ENCODE measurements around the gene ADCYAP1. TPM values are rescaled to one million over a fixed set of nuclear protein-coding genes. Genes with fewer than 3 reads are reported as not detected.

ADCYAP1 gene
- total RNA-seq, 2 donors from 2014 or later, result 7.3 to 28.0 TPM

GRCh38 chr18:905948-906415 is 1.3 kb downstream of the ADCYAP1 start:
- H3K4me1 ChIP-seq, result peaks cover 46% of the 10 kb centered on the region
- H3K9me3 ChIP-seq, result no peaks in the 10 kb centered on the region
- ATAC-seq (no peak), DNase-seq (no peak)
- intact Hi-C loops (cut with DNase I), result no loop called here
- H3K27ac ChIP-seq, result no peak overlapping the region
- no peaks in the 10 kb centered on the region for H3K36me3 ChIP-seq (replicated peaks in 1 of 2; ENCODE audit: insufficient read depth in 1 of 2, low read depth in 2 of 2)
- H3K27me3 ChIP-seq, result peaks cover 0 to 57% of the 10 kb centered on the region in 2 donors
- no peak overlapping the region for H3K4me3 ChIP-seq
- TF ChIP-seq POLR2A (IDR thresholded peaks at IDR 0.05) (no peak), CTCF (IDR thresholded peaks at IDR 0.05) (no peak)
- WGBS, 2 donors, result 1 to 8% methylated on average over 22 to 26 of the region's 26 CpGs

GRCh38 chr18:906416-907114 is 1.9 kb downstream of the ADCYAP1 start:
- peaks cover 0 to 57% of the 10 kb centered on the region in 2 donors for H3K27me3 ChIP-seq
- ATAC-seq, result no peak
- TF ChIP-seq CTCF (IDR thresholded peaks at IDR 0.05) (no peak), POLR2A (IDR thresholded peaks at IDR 0.05) (no peak)
- H3K4me3 ChIP-seq, result peak overlapping the region in 1 of 2 donors; percentile 17
- intact Hi-C loops (cut with DNase I), result no loop called here
- H3K9me3 ChIP-seq, result no peaks in the 10 kb centered on the region
- WGBS, 2 donors, result 3 to 7% methylated on average over 27 to 47 of the region's 47 CpGs
- no peaks in the 10 kb centered on the region for H3K36me3 ChIP-seq (replicated peaks in 1 of 2; ENCODE audit: insufficient read depth in 1 of 2, low read depth in 2 of 2)
- DNase-seq, result peak in 1 of 4 donors; percentile 14
- H3K27ac ChIP-seq, result no peak overlapping the region
- H3K4me1 ChIP-seq, result peaks cover 46% of the 10 kb centered on the region

GRCh38 chr18:907115-907884 is 2.6 kb downstream of the ADCYAP1 start:
- intact Hi-C loops (cut with DNase I), result no loop called here
- Histone ChIP-seq H3K9me3 (no peaks in the 10 kb centered on the region), H3K27me3 (peaks cover 0 to 51% of the 10 kb centered on the region in 2 donors), H3K27ac (no peak overlapping the region), H3K4me3 (peak overlapping the region in 1 of 2 donors; percentile 17), H3K36me3 (replicated peaks in 1 of 2; ENCODE audit: insufficient read depth in 1 of 2, low read depth in 2 of 2) (no peaks in the 10 kb centered on the region), H3K4me1 (peaks cover 46% of the 10 kb centered on the region)
- WGBS, 2 donors, result 0 to 2% methylated on average over 6 to 58 of the region's 75 CpGs
- DNase-seq (peak in 3 of 4 donors; percentile 19 to 41 (median 29)), ATAC-seq (peak; percentile 70)
- no peak for TF ChIP-seq CTCF (IDR thresholded peaks at IDR 0.05)
- no peak for TF ChIP-seq POLR2A (IDR thresholded peaks at IDR 0.05)

DNA sequence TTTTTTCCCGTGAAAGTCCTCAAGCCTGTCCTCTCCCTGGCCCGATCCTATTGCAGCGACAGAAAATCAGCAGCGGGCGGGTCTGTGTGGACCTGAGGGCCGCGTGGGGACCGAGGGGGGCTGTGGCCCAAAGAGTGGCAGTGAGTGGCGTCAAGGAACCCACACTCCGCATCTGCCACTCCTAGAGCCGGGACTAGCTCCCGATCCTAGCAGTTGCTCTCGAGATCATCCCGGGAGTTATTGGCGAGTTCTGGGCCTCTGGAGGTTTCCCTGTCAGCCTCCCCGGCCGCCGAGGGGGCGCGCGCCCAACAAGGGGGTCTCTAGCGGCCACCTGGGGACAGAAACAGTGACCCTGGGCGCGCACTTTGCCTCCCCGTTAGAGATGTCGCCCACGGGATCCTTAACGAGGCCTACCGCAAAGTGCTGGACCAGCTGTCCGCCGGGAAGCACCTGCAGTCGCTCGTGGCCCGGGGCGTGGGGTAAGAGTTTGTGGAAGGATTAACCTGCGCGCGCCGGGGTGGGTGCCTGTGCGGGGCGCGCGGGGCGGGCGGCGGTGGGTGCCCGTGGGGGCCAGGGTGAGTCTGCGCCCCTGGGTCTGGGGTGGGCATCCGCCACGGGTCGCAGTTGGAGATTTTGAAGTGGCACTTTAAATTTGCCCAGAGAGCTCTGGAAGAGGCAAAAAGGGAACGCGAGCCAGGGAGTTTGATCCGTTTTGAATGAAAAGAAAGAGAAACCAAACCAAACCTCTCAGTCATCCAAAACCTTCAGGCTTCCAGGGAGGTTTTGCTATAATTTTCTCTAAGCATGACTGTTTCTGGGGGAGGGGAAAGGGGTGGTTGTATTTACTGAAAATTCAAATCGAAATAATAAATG is 3.5 kb downstream of the ADCYAP1 start:
- no peak for TF ChIP-seq POLR2A (IDR thresholded peaks at IDR 0.05)
- no peak for TF ChIP-seq CTCF (IDR thresholded peaks at IDR 0.05)
- intact Hi-C loops (cut with DNase I), result no loop called here
- no peak for DNase-seq
- peak; percentile 8 for ATAC-seq
- Histone ChIP-seq H3K4me1 (peaks cover 46% of the 10 kb centered on the region), H3K27me3 (peaks cover 0 to 49% of the 10 kb centered on the region in 2 donors), H3K9me3 (no peaks in the 10 kb centered on the region), H3K36me3 (replicated peaks in 1 of 2; ENCODE audit: insufficient read depth in 1 of 2, low read depth in 2 of 2) (no peaks in the 10 kb centered on the region), H3K4me3 (peak overlapping the region in 1 of 2 donors; percentile 24), H3K27ac (no peak overlapping the region)
- 4 to 6% methylated on average over 23 to 52 of the region's 55 CpGs for WGBS, 2 donors

Data from body of pancreas (tissue), 4 donors.